Stimulated activated CD4-positive, alpha-beta T cell treated with anti-CD3 and anti-CD28 coated beads, TNF-alpha, amount 100 ng/mL, for 4 hours (primary cell): ENCODE results near the gene SETD1B.
"Not testable (repeated sequence)": the region's sequence is repeated elsewhere in the genome, so short reads cannot be mapped to it uniquely, and the experiment has no call there.

Experiments used
- DNase-seq, 3 experiments: peaks; one replicate each; pipeline ENCODE4 v3.0.0-alpha.2; 2020; ENCODE audit warnings: low read depth in 3 of 3

Gene SETD1B

DNA sequence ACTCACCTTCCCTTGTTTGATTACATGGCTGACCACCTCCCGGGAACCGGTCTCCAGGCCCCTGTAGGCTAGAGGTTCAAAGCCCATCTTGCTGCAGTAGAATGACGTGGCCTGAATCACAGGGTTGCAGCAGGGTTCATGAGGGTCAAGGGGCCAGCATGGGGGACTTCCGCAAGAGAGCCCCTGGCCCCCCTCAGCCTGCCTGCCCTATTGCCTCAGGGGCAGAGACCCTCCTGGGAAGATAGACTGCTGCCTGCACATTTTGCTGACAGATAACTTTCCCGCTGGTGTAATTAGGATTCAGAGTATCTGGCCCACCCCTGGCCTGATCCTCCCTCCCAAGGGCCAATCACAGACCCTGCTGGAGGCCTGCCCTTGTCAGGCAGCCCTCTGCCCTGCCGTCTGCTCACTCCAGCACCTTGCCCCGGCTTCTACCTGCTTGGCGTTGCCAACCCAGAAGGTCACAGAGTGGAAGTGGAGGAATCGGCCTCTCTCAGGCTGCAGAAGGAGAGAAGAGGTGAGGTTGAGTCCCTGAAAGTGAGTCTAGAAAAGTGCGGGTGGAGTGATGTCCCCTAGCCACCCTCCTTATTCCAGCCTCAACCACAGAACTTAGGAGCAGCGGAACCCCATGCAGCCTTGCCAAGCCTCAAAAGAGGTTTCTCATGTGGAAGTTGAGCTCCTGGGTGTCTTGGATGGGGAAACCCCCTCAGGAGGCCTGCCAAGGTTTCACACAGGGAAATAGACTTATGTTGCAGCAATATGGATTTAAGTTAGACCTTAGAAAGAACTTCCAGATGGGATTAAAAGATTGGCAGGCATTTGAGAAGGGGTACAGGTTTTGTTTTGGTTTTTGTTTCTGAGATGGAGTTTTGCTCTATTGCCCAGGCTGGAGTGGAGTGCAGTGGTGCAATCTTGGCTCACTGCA is 53.8 kb downstream of the SETD1B start:
- no peak for DNase-seq

DNA sequence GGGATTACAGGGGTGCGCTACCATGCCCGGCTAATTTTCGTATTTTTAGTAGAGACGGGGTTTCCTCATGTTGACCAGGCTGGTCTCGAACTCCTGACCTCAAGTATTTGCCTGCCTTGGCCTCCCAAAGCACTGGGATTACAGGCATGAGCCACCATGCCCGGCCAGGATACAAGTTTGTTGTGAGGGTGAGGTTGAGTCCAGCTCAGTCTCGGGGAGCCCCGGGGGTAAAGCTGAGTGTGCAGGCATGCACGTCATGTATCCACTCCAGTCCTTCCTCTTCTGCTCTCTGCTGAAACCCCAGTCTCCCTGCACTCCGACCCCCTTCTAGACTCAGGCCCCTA is 54.5 kb downstream of the SETD1B start:
- DNase-seq, result no peak

DNA sequence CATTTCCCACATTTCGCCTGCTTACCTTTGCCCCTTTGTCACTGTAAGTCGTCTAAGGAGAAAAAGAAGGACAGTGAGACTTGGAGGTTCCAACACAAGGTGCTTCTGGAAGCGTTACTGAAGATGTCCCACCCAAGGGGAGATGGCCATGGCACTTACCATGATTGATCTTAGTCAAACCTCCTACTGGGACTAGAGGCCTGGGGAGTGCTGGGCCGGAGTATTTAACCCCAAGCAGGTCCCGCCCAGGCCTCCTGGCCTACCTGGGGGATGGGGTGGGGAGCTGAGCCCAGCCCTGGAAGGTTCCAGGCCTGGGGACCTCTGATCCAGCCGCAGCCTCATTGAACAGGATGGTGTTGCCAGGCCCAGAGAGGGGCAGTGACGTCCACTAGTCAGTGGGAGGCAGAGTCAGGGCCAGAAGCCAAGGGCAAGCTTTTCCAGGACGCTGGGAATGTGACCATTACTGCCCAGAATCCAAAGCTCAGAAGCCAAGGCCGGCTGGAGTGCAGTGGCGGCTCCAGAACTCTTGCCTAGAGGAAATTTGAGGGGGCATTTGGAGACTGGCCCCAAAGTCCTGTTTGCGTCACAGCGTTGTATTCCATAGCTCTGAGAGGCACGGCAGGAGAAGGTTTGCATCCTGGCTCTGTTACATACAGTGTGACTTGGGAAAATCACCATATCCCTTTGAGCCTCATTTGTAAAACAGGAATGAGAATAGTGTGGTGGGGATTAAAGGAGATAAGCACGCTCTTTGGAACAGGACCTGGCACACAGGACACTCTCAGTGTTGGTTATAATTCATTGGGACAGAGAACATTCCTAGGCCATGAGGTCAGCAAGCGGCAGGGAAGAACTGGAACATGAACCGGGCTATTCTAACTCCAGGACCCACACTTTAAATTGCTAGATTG is 55.1 kb downstream of the SETD1B start, which contains the start of gene HPD:
HPD (minus strand) TSS at position 198 of the 911 bp plus-strand sequence; CDS start at position 162, 36 bp downstream.
- no peak for DNase-seq

DNA sequence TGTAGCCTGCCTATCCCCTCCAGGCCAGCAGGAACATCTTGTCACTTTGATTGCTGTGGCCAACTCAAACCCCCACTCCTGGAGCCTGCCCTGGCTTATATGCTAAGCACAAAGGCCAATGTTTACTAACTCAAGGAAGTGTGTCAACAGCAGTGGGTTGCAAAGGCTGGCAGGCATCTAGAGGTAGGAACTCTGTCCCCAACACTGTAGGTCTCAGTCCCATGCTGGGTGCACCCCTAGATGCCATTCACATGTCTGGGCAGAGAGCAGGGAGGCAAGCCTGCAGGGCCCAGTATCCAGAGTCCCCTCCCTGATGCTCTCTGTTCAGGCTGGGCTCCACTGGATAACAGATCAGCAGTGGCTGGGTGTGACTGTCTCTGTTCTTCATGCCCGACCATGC is 56.4 kb downstream of the SETD1B start:
- DNase-seq, result no peak

DNA sequence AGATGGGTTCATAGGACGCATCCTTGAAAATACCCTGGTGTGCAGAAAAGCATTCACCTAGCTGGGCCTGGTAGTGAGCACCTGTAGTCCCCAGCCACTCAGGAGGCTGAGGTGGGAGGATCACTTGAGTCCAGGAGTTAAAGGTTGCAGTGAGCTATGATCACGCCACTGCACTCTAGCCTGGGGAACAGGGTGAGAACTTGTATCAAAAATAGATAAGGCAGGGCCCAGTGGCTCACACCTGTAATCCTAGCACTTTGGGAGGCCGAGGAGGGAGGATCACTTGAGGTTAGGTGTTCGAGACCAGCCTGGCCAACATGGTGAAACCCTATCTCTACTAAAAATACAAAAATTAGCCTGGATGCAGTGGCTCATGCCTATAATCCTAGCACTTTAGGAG is 56.9 kb downstream of the SETD1B start:
- not testable (repeated sequence) for DNase-seq

DNA sequence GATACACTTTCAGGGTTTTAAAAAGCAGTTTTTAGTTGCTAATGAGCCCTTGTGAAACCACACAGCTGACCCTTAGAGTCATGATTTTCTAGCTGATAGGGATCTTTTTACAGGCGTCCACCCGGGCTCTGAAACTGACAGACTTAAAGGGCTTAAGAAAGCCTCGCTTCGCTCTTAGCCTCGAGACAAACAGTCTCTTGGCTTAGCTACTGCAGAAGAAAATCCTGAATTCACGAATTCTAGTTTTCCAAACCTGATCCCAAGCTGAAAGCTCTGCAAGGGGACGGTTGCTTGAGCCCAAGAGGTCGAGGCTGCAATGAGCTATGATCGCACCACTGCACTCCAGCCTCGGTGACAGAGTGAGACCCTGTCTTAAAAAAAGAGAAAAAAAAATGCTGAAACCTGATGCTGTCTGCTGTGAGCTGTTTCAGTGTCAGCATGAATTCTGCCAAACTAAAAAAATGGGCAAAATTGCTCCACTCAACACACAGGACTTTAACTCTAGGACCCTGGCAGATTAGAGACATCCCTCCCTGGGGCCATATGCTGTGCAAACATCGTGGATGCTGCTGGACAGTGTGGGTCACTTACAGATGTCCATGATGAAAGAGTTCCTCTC is 57.9 kb downstream of the SETD1B start:
- DNase-seq, result no peak

DNA sequence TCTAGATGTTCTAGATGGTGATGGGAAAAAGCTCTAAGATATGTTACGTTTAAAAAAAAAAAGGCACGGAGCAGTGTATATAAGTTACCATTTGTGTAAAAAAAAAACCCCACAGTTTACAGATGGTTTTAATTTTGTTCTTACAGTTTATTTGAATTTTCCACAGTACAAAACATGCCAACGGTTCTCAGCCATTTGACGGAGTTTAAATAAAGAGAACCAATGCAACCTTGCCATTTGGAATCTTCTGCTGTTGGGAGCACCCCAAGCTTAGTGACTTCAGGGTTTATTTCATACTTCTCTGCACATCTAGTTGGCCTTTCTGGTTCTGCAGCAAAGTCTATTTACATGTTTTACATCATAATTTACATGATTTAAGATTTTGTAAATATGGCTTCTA is 62.5 kb downstream of the SETD1B start:
- no peak for DNase-seq

DNA sequence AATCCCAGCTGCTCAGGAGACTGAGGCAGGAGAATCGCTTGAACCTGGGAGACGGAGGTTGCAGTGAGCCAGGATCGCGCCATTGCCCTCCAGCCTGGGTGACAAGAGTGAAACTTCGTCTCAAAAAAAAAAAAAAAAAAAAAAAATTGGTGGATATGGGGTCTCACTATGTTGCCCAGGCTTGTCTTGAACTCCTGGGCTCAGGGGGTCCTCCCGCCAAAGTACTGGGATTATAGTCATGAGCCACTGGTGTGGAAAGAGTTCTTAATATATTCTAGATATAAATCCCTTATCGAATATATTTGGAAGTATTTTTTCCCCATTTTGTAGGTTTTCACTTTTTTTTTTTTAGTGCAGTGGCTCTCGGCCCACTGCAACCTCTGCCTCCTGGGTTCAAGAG is 65.4 kb downstream of the SETD1B start:
- not testable (repeated sequence) for DNase-seq

DNA sequence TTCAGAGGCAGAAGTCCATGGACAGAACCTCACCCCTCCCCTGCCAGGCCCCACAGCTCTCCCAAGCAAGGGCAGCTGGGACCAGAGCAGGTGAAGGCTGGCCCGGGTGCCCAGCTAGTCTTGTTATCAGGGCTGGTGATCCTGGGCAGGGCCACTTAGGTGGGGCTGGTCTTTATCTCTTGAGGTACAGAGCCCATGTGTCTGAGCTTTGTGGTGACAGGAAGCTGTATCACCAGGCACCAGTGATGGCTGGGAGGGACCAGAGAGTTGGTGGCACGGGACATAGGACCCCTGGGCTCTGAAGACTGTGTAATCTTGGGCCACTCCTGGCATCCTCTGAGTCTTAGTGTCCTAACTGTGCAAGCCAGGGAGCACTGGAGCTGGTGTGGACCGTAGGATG is 67.7 kb downstream of the SETD1B start:
- no peak for DNase-seq

DNA sequence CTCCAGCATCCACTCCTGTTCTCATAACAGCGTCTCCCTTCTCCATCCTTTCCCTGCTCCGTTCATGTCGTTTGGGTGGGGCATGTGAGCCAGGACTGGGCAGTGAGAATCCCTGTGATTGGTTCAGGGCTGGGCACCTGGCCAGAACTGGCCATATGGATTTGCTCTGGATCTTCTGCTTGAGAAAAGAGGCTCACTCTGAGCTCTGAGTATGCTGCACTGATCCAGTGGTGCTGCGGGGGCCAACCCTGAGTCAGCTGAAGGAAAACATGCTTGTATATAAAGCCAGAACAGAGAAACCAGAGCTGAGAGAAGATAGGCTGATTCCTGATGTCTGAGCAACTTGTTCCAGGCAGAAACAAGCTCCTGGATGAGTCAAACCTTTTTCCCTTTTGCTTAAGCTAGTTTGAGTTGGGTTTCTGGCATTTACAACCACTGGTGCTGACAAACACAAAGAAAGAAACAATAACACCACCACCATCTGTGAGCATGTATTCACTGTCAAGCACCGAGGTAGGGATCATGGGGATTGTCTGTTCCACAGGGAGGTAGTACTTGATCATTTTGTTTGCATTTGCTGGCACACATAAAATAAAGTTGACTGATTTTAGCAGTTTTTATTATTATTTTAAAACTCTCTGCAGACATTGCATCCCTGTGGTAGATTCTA is 68.9 kb downstream of the SETD1B start:
- DNase-seq, result no peak

DNA sequence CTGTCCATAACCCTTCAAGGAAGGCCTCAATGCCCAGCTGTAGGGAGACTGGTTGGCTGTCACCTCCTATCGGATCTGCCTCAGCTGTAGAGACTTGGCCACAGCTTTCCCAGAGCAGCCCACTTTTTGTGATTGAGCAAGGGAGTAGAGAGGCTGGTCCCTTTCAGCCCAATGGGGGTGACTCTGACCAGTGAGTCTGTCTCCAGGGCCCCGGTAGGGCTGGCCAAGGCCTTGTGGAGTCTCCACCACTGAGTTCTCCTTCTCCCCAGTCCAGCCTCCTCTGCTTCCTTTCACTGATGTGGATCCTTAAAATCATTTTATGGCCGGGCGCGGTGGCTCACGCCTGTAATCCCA is 69.4 kb downstream of the SETD1B start:
- no peak for DNase-seq

DNA sequence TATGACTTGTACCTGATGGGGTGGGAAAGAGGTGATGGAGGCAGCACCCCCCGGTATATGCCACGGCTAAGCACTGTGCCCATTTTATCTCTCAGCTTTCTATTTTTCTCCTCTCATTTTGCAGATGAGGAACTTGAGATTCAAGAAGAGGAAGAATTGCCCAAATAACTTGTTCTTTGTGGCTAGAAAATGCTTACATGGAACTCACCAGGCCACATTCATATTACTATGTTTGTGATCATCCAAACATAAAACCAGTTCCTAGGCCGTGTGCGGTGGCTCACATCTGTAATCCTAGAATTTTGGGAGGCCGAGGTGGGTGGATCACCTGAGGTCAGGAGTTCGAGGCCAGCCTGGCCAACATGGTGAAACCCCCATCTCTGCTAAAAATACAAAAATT is 70.3 kb downstream of the SETD1B start:
- DNase-seq, result no peak

DNA sequence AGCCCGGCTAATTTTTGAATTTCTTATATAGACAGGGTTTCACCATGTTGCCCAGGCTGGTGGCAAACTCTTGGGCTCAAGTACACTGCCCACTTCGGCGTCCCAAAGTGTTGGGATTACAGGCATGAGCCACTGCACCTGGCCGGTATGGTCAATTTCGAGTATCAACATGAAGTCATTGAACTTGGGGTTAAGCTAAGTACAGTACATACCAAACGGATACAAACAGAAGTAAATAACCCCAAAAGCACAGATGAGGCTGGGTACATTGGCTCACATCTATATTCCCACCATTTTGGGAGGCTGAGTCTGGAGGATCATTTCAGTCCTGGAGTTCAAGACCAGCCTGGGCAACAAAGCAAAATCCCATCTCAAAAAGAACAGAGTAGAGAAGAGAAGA is 71.8 kb downstream of the SETD1B start:
- DNase-seq, result no peak

DNA sequence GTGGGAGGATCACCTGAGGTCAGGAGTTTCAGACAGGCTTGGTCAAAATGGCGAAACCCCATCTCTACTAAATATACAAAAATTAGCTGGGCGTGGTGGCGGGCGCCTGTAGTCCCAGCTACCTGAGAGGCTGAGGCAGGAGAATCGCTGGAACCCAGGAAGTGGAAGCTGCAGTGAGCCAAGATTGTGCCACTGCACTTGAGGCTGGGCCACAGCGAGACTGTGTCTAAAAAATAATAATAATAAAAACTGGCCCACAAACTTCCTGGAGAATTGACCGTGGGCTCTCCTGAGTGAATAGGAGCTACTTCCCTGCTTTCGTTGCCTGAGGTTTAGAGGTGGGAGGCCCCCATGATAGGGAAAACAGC is 72.3 kb downstream of the SETD1B start:
- not testable (repeated sequence) for DNase-seq
